ENCODE data around the gene MUL1. TPM values are rescaled to one million over a fixed set of nuclear protein-coding genes. Genes with fewer than 3 reads are reported as not detected.

The MUL1 gene
- polyA plus RNA-seq, 3 donors = 7.2 to 28.1 (median 25.8) TPM

DNA sequence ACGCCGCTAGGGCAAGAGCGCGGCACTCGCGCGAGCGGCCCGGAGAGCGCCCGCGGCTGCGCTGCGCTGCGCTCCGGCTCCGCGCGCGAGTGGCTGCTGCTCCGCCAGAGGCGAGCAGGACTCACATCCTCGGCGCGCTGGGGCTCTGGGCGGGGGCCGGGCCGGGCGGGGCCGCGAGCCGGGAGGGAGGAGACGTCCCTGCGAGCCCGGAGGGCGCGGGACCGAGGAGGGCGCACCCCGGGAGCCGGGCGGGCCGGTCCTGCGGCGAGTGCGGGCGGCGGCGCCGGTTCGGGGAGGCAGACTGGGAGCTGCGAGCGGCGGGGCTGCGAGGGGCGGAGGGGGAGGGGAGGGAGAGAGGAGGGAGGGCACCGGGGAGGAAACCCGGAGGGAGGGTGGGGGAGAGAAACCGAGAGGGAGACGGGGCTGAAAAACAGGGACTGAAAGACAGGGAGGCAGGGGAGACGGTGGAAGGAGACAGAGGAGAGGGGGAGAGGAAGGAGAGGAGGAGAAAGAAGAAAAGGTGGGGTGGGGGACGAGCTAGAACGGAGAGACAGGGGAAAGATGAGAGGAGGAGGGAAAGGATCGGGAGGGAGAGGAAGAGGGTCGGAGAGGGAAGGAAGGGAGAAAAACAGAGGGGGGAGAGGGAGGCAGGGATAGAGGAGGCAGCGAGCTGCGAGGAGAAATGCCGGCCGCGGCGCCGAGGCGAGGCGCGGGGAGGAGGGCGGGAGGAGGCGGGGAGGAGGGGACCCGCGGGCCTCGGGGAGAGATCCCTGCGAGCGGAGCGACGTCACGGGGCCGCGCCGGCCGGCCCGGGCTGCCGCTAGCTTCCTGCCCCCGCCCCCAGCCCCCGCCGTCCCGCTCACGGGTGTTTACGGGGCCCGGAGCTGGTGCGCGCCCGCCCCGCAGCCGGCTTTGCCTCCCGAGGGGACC lies 22.2 kb downstream of the MUL1 start, which contains the start of gene CAMK2N1:
TSS of gene CAMK2N1 (minus strand) at position 684 of the 930 bp plus-strand sequence. CDS start 831 bp downstream, outside the sequence.
- Histone ChIP-seq H3K36me3 (replicated peaks in 1 of 2; ENCODE audit: control insufficient read depth in 1 of 2, insufficient read depth in 2 of 2, low read length in 2 of 2) (no peaks in the 10 kb centered on the region), H4K20me1 (ENCODE audit: insufficient read depth, low read length) (no peaks in the 10 kb centered on the region), H2AFZ (ENCODE audit: insufficient read depth, low read depth, low read length, poor library complexity, severe bottlenecking) (no peak within 1 kb of the TSS), H3K79me2 (ENCODE audit: insufficient read depth, low read length) (no peaks in the 10 kb centered on the region), H3K9me3 (replicated peaks in 1 of 2; ENCODE audit: control insufficient read depth in 1 of 2, insufficient read depth in 1 of 2, low read length in 2 of 2) (peaks cover 0 to 21% of the 10 kb centered on the region in 2 donors), H3K4me1 (ENCODE audit: control insufficient read depth in 1 of 2, insufficient read depth in 2 of 2, low read length in 2 of 2) (peaks cover 0 to 5% of the 10 kb centered on the region in 2 donors), H3K9ac (ENCODE audit: insufficient read depth, low read length, poor library complexity, severe bottlenecking) (no peak within 1 kb of the TSS), H3K4me3 (replicated peaks in 1 of 3; ENCODE audit: low read depth in 2 of 3, low read length in 3 of 3) (no peak within 1 kb of the TSS), H3K27me3 (ENCODE audit: control insufficient read depth in 2 of 2, insufficient read depth in 2 of 2, low read length in 2 of 2) (peaks cover 55 to 91% of the 10 kb centered on the region in 2 donors), H3K4me2 (replicated peaks; ENCODE audit: extremely low read depth, low read length, poor library complexity, severe bottlenecking) (peak within 1 kb of the TSS; percentile 26), H3K27ac (ENCODE audit: low read depth in 1 of 2, low read length in 2 of 2) (no peak within 1 kb of the TSS)
- DNase-seq = no peak
- Mint-ChIP-seq H3K27me3 (ENCODE audit: low read depth in 3 of 3) (peaks cover 77 to 94% (median 79%) of the 10 kb centered on the region in 3 donors), H3K36me3 (peaks cover 0 to 2% of the 10 kb centered on the region in 2 donors), H3K4me1 (peaks cover 5% of the 10 kb centered on the region), H3K9me3 (peaks cover 0 to 15% (median 5%) of the 10 kb centered on the region in 7 donors), H3K4me3 (peak within 1 kb of the TSS; percentile 24 to 83), H3K27ac (no peak within 1 kb of the TSS)
- intact Hi-C loops (cut with micrococcal nuclease) = loop anchor here in 1 of 2 donors (10.0 kb wide), 1 partner anchor 561 kb away; the partner anchor contains the start of gene PLA2G2E
- TF ChIP-seq, protein P1, sequence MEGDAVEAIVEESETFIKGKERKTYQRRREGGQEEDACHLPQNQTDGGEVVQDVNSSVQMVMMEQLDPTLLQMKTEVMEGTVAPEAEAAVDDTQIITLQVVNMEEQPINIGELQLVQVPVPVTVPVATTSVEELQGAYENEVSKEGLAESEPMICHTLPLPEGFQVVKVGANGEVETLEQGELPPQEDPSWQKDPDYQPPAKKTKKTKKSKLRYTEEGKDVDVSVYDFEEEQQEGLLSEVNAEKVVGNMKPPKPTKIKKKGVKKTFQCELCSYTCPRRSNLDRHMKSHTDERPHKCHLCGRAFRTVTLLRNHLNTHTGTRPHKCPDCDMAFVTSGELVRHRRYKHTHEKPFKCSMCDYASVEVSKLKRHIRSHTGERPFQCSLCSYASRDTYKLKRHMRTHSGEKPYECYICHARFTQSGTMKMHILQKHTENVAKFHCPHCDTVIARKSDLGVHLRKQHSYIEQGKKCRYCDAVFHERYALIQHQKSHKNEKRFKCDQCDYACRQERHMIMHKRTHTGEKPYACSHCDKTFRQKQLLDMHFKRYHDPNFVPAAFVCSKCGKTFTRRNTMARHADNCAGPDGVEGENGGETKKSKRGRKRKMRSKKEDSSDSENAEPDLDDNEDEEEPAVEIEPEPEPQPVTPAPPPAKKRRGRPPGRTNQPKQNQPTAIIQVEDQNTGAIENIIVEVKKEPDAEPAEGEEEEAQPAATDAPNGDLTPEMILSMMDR (IDR thresholded peaks at IDR 0.05) = no peak
- under 1% methylated on average over 99 of the region's 104 CpGs for WGBS (ENCODE audit: insufficient coverage)
